ENCODE measurements around the gene PAX5.

Gene PAX5

GRCh38 chr9:37037503-37038301, 3.6 kb upstream of the PAX5 start:
- ChIA-PET CTCF (no interaction called here), POLR2A (no interaction called here)
- TF ChIP-seq SUZ12 (IDR thresholded peaks at IDR 0.05) = no peak
- TF ChIP-seq HDGF (IDR thresholded peaks at IDR 0.05; ENCODE audit: borderline replicate concordance) = no peak
- TF ChIP-seq FOXA1 (IDR thresholded peaks at IDR 0.05) = no peak
- no peak for TF ChIP-seq SP1 (IDR thresholded peaks at IDR 0.05)
- TF ChIP-seq BHLHE40 (IDR thresholded peaks at IDR 0.05; ENCODE audit: borderline replicate concordance) = no peak
- DNase-seq (ENCODE audit: extremely low spot score) = no peak

- TF ChIP-seq NFRKB (IDR thresholded peaks at IDR 0.05) (no peak), L3MBTL2 (conservative IDR thresholded peaks at IDR 0.05) (no peak), FOXK2 (IDR thresholded peaks at IDR 0.05) (no peak), PKNOX1 (IDR thresholded peaks at IDR 0.05) (no peak), ARNT (IDR thresholded peaks at IDR 0.05) (no peak), SUZ12 (IDR thresholded peaks at IDR 0.05) (no peak), FOXM1 (IDR thresholded peaks at IDR 0.05; ENCODE audit: borderline replicate concordance) (no peak), FOXA1 (IDR thresholded peaks at IDR 0.05) (no peak), CTBP1 (IDR thresholded peaks at IDR 0.05; ENCODE audit: borderline replicate concordance) (no peak), HDGF (IDR thresholded peaks at IDR 0.05; ENCODE audit: borderline replicate concordance) (no peak), SP1 (IDR thresholded peaks at IDR 0.05) (no peak), BHLHE40 (IDR thresholded peaks at IDR 0.05; ENCODE audit: borderline replicate concordance) (no peak), ELF4 (IDR thresholded peaks at IDR 0.05) (no peak), ZNF384 (IDR thresholded peaks at IDR 0.05) (no peak), LEF1 (IDR thresholded peaks at IDR 0.05; ENCODE audit: borderline replicate concordance) (no peak), TARDBP (IDR thresholded peaks at IDR 0.05) (no peak)
- POLR2A ChIA-PET = no interaction called here
- DNase-seq (ENCODE audit: extremely low spot score) = no peak
- CTCF ChIA-PET = no interaction called here
Measured at GRCh38 chr9:37036776-37037502, 2.9 kb upstream of the PAX5 start.

GRCh38 chr9:37036371-37036775, 2.3 kb upstream of the PAX5 start:
- POLR2A ChIA-PET = no interaction called here
- DNase-seq (ENCODE audit: extremely low spot score) = no peak
- no peak for TF ChIP-seq FOXA1 (IDR thresholded peaks at IDR 0.05)
- no peak for TF ChIP-seq SUZ12 (IDR thresholded peaks at IDR 0.05)
- TF ChIP-seq FOXK2 (IDR thresholded peaks at IDR 0.05) = no peak
- no peak for TF ChIP-seq FOXM1 (IDR thresholded peaks at IDR 0.05; ENCODE audit: borderline replicate concordance)
- TF ChIP-seq LEF1 (IDR thresholded peaks at IDR 0.05; ENCODE audit: borderline replicate concordance) = no peak
- TF ChIP-seq L3MBTL2 (conservative IDR thresholded peaks at IDR 0.05) = no peak
- TF ChIP-seq ZNF384 (IDR thresholded peaks at IDR 0.05) = no peak
- TF ChIP-seq ARNT (IDR thresholded peaks at IDR 0.05) = no peak
- TF ChIP-seq NFRKB (IDR thresholded peaks at IDR 0.05) = no peak
- CTCF ChIA-PET = no interaction called here

- POLR2A ChIA-PET = no interaction called here
- no peak for DNase-seq (ENCODE audit: extremely low spot score)
- CTCF ChIA-PET = no interaction called here
- TF ChIP-seq SP1 (IDR thresholded peaks at IDR 0.05) = no peak
- TF ChIP-seq BHLHE40 (IDR thresholded peaks at IDR 0.05; ENCODE audit: borderline replicate concordance) = no peak
- no peak for TF ChIP-seq L3MBTL2 (conservative IDR thresholded peaks at IDR 0.05)
- TF ChIP-seq FOXA1 (IDR thresholded peaks at IDR 0.05) = no peak
Measured at GRCh38 chr9:37035648-37036370, 1.7 kb upstream of the PAX5 start.

GRCh38 chr9:37034938-37035647, 1.0 kb upstream of the PAX5 start:
- POLR2A ChIA-PET = no interaction called here
- CTCF ChIA-PET = no interaction called here
- no peak for DNase-seq (ENCODE audit: extremely low spot score)
- TF ChIP-seq CTBP1 (IDR thresholded peaks at IDR 0.05; ENCODE audit: borderline replicate concordance) (no peak), SP1 (IDR thresholded peaks at IDR 0.05) (no peak), NFRKB (IDR thresholded peaks at IDR 0.05) (no peak), ARNT (IDR thresholded peaks at IDR 0.05) (no peak), ZNF384 (IDR thresholded peaks at IDR 0.05) (no peak), LEF1 (IDR thresholded peaks at IDR 0.05; ENCODE audit: borderline replicate concordance) (no peak), ELF4 (IDR thresholded peaks at IDR 0.05) (no peak), PKNOX1 (IDR thresholded peaks at IDR 0.05) (no peak), HDGF (IDR thresholded peaks at IDR 0.05; ENCODE audit: borderline replicate concordance) (no peak), BHLHE40 (IDR thresholded peaks at IDR 0.05; ENCODE audit: borderline replicate concordance) (no peak), L3MBTL2 (conservative IDR thresholded peaks at IDR 0.05) (no peak), FOXA1 (IDR thresholded peaks at IDR 0.05) (no peak), SUZ12 (IDR thresholded peaks at IDR 0.05) (no peak)

- ChIA-PET POLR2A (no interaction called here), CTCF (no interaction called here)
- DNase-seq (ENCODE audit: extremely low spot score) = no peak
- TF ChIP-seq FOXK2 (IDR thresholded peaks at IDR 0.05) (no peak), CTBP1 (IDR thresholded peaks at IDR 0.05; ENCODE audit: borderline replicate concordance) (no peak), PKNOX1 (IDR thresholded peaks at IDR 0.05) (no peak), FOXM1 (IDR thresholded peaks at IDR 0.05; ENCODE audit: borderline replicate concordance) (no peak), TARDBP (IDR thresholded peaks at IDR 0.05) (no peak), L3MBTL2 (conservative IDR thresholded peaks at IDR 0.05) (no peak), SP1 (IDR thresholded peaks at IDR 0.05) (no peak), ELF4 (IDR thresholded peaks at IDR 0.05) (no peak), HDGF (IDR thresholded peaks at IDR 0.05; ENCODE audit: borderline replicate concordance) (no peak), BHLHE40 (IDR thresholded peaks at IDR 0.05; ENCODE audit: borderline replicate concordance) (no peak), ZNF384 (IDR thresholded peaks at IDR 0.05) (no peak), ARNT (IDR thresholded peaks at IDR 0.05) (no peak), NFRKB (IDR thresholded peaks at IDR 0.05) (no peak), FOXA1 (IDR thresholded peaks at IDR 0.05) (no peak), SUZ12 (IDR thresholded peaks at IDR 0.05) (no peak), LEF1 (IDR thresholded peaks at IDR 0.05; ENCODE audit: borderline replicate concordance) (no peak)
Measured at GRCh38 chr9:37034305-37034937, 353 bp upstream of the PAX5 start.
